ENCODE data around the gene ANKRD11. TPM values are rescaled to one million over a fixed set of nuclear protein-coding genes. Genes with fewer than 3 reads are reported as not detected.

The ANKRD11 gene
- total and polyA plus RNA-seq, 8 donors = 43.9 to 74.0 (median 46.2) TPM

GRCh38 chr16:89407282-89407924 lies 83.0 kb downstream of the ANKRD11 start:
- peaks cover 53 to 82% (median 75%) of the 10 kb centered on the region in 3 donors for H3K4me1 ChIP-seq
- no peak for ATAC-seq
- H3K9me3 ChIP-seq = no peaks in the 10 kb centered on the region
- no peak for FAIRE-seq
- intact Hi-C loops (cut with DNase I) = loop anchor here in 1 of 3 donors (10.0 kb wide), 1 partner anchor 57 kb away; no protein-coding TSS in a partner anchor
- H3K36me3 ChIP-seq = no peaks in the 10 kb centered on the region
- H3K27ac ChIP-seq = peak overlapping the region in 1 of 4 donors; percentile 12
- no peak for DNase-seq
- TF ChIP-seq CTCF (IDR thresholded peaks at IDR 0.05) = no peak
- H3K4me3 ChIP-seq = no peak overlapping the region
- H3K27me3 ChIP-seq = no peaks in the 10 kb centered on the region
- WGBS, 2 donors = 79 to 80% methylated on average over 17 of the region's 17 CpGs

DNA sequence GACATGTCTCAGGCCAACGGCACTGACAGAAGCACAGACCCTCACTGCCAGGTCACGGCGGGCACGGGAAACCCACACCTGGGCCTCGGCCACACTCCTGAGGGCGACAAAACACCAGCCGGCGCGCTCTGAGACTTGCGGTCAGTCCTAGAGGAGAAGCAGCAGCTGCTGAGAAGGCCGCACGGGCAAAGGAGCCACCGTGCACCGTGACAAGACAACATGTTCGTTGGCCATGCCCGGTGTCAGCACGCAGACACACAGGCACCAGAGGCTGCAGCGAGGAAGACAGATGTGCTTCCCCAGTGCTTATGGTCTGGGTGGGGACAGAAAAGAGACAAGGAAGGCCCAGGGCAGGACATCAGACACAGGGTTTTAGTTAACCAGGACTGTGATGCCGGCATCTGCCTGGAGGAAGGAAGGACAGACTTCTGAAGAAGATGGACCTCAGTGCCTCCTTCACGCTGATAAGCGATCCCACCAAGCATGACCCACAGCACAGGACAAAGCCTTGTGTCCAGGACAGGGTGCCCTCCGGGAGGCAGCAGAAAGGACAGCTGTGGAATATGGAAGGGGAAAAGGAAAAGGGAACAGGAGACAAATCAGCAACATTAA lies 84.0 kb downstream of the ANKRD11 start:
- WGBS, 2 donors = 41 to 48% methylated on average over 22 of the region's 22 CpGs
- peak in 4 of 6 donors; percentile 40 to 80 (median 66) for DNase-seq
- ATAC-seq = peak in 3 of 4 donors; percentile 4 to 22 (median 8)
- Histone ChIP-seq H3K9me3 (no peaks in the 10 kb centered on the region), H3K27me3 (no peaks in the 10 kb centered on the region), H3K4me3 (no peak overlapping the region), H3K36me3 (no peaks in the 10 kb centered on the region), H3K27ac (peak overlapping the region in 3 of 4 donors; percentile 1 to 28 (median 25)), H3K4me1 (peaks cover 49 to 77% (median 71%) of the 10 kb centered on the region in 3 donors)
- intact Hi-C loops (cut with DNase I) = loop anchor here in 1 of 3 donors (10.0 kb wide), 1 partner anchor 58 kb away; no protein-coding TSS in a partner anchor
- TF ChIP-seq CTCF (IDR thresholded peaks at IDR 0.05) = no peak
- FAIRE-seq = no peak

GRCh38 chr16:89404561-89404960 lies 85.8 kb downstream of the ANKRD11 start:
- 51 to 55% methylated on average over 8 of the region's 8 CpGs for WGBS, 2 donors
- no peaks in the 10 kb centered on the region for H3K9me3 ChIP-seq
- H3K4me3 ChIP-seq = no peak overlapping the region
- H3K27me3 ChIP-seq = no peaks in the 10 kb centered on the region
- H3K36me3 ChIP-seq = no peaks in the 10 kb centered on the region
- peaks cover 33 to 62% (median 55%) of the 10 kb centered on the region in 3 donors for H3K4me1 ChIP-seq
- FAIRE-seq = no peak
- no peak for TF ChIP-seq CTCF (IDR thresholded peaks at IDR 0.05)
- peak in 4 of 6 donors; percentile 53 to 59 (median 58) for DNase-seq
- intact Hi-C loops (cut with DNase I) = loop anchor here in 1 of 3 donors (10.0 kb wide), 1 partner anchor 60 kb away; no protein-coding TSS in a partner anchor
- ATAC-seq = peak; percentile 42 to 80 (median 62)
- H3K27ac ChIP-seq = peak overlapping the region in 3 of 4 donors; percentile 17 to 26 (median 19)

- ATAC-seq = no peak
- H3K27ac ChIP-seq = no peak overlapping the region
- H3K9me3 ChIP-seq = no peaks in the 10 kb centered on the region
- H3K27me3 ChIP-seq = no peaks in the 10 kb centered on the region
- intact Hi-C loops (cut with DNase I) = loop anchor here in 1 of 3 donors (10.0 kb wide), 1 partner anchor 62 kb away; no protein-coding TSS in a partner anchor
- 87 to 90% methylated on average over 17 of the region's 17 CpGs for WGBS, 2 donors
- no peak for TF ChIP-seq CTCF (IDR thresholded peaks at IDR 0.05)
- no peak for DNase-seq
- H3K36me3 ChIP-seq = no peaks in the 10 kb centered on the region
- peaks cover 26 to 46% (median 40%) of the 10 kb centered on the region in 3 donors for H3K4me1 ChIP-seq
- no peak overlapping the region for H3K4me3 ChIP-seq
- FAIRE-seq = no peak
These were observed 87.4 kb downstream of the ANKRD11 start for GRCh38 chr16:89402962-89403361.

Measured in pancreas (tissue), 10 donors.